Neural crest cell (in vitro differentiated cells): ENCODE results near the gene TMEM245. TPM values are rescaled to one million over a fixed set of nuclear protein-coding genes. Genes with fewer than 3 reads are reported as not detected.

ENCODE experiments used
- DNase-seq: peaks from one replicate; pipeline ENCODE4 v3.0.0; 2021; ENCODE audit warnings: low read depth, mixed read lengths, low spot score
- H3K27ac Mint-ChIP-seq: one replicate; pipeline ENCODE4 v1.8.0; 2021; ENCODE audit warnings: mild to moderate bottlenecking, mixed read lengths; ENCODE audit not compliant: unreplicated experiment
- H3K27me3 Mint-ChIP-seq: 2 replicates; pipeline ENCODE4 v1.8.0; 2021; ENCODE audit warnings: low read depth, mild to moderate bottlenecking, mixed read lengths
- H3K36me3 Mint-ChIP-seq: 2 replicates; pipeline ENCODE4 v1.8.0; 2021; ENCODE audit warnings: low read depth, mild to moderate bottlenecking, mixed read lengths
- H3K4me1 Mint-ChIP-seq: 2 replicates; pipeline ENCODE4 v1.8.0; 2021; ENCODE audit warnings: mixed read lengths
- H3K4me3 Mint-ChIP-seq: one replicate; pipeline ENCODE4 v1.8.0; 2021; ENCODE audit warnings: mild to moderate bottlenecking, mixed read lengths
- H3K9me3 Mint-ChIP-seq: 2 replicates; pipeline ENCODE4 v1.8.0; 2021; ENCODE audit warnings: mixed read lengths
- total RNA-seq: library from RNA; stranded (reverse); gene quantifications from 2 replicates; pipeline ENCODE4 v1.2.1, GENCODE V29; 2021
- TF ChIP-seq, protein P1 (sequence below): fragments of 200-600 bp; sonication (generic); conservative IDR thresholded peaks from 2 replicates; pipeline ENCODE4 v1.5.0; 2021; ENCODE audit warnings: antibody characterized with exemption, mild to moderate bottlenecking

Gene TMEM245
- total RNA-seq, 1 donor from 2014 or later, result 38.7 TPM

DNA sequence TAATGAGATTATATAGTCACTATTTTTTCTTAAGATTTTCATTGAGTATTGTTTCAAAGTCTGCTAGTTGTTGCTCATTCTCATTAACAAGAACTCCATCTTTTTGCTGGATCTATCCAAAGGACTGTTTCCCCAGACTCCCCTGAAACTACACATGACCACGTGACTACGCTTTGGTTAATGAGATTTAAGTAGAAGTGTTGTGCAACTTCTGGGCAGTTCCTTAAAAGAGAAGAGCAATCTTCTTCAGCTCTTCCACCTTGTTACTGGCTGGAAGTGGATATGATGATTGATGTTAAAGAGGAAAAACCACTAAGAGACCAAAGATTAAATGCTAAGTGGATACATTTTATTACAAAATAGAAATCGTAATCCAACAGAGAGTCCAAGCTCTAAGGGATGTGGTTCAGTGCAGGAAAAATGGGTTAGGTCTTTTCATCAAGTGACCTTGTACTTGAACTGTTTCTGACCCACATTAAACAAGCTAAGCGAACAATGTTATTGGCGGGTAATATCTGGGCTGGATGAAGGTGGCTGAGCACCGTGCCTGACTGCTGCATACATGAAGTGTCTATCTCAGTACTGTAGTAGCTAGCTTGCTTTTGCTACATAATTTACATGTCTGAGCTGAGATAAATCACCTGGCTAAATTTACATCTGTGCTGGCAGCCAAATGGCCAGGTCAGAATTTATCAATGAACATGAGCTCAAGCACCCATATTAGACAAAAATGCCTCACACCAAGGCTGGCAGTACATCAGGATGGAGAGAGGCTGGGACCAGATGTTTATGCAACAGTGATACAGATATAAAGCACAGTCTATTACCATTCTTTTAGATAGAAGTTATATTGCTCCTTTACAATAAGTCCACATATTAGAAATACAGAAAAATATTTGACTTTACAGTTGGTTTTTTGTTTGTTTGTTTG, 98.9 kb downstream of the TMEM245 start:
- Mint-ChIP-seq H3K9me3 (no peaks in the 10 kb centered on the region), H3K27ac (no peak overlapping the region), H3K36me3 (peaks cover 10% of the 10 kb centered on the region), H3K27me3 (no peaks in the 10 kb centered on the region), H3K4me3 (no peak overlapping the region), H3K4me1 (peaks cover 12% of the 10 kb centered on the region)
- TF ChIP-seq, protein P1, sequence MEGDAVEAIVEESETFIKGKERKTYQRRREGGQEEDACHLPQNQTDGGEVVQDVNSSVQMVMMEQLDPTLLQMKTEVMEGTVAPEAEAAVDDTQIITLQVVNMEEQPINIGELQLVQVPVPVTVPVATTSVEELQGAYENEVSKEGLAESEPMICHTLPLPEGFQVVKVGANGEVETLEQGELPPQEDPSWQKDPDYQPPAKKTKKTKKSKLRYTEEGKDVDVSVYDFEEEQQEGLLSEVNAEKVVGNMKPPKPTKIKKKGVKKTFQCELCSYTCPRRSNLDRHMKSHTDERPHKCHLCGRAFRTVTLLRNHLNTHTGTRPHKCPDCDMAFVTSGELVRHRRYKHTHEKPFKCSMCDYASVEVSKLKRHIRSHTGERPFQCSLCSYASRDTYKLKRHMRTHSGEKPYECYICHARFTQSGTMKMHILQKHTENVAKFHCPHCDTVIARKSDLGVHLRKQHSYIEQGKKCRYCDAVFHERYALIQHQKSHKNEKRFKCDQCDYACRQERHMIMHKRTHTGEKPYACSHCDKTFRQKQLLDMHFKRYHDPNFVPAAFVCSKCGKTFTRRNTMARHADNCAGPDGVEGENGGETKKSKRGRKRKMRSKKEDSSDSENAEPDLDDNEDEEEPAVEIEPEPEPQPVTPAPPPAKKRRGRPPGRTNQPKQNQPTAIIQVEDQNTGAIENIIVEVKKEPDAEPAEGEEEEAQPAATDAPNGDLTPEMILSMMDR, result no peak
- DNase-seq, result no peak

DNA sequence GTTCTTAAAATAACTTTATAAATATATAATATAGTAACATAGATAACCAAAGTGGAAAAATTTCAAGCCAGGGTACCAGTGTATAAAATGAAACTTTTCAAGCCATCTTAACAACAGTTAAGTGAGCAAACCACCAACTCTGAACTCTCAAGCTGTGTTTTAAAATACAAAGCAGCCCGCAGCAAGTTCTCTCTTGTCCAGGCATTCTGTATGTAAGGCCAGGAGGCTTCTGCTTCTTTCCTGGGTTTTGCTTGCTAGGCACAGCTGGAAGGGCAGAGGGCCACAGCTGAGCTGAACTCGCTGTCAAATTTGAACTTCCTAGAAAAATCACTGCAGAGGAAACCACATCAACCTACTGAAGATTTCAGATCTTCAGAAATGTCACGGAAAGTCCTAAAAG, 99.6 kb downstream of the TMEM245 start:
- no peak for DNase-seq
- Mint-ChIP-seq H3K27ac (no peak overlapping the region), H3K9me3 (no peaks in the 10 kb centered on the region), H3K36me3 (peaks cover 10% of the 10 kb centered on the region), H3K27me3 (no peaks in the 10 kb centered on the region), H3K4me1 (peaks cover 14% of the 10 kb centered on the region), H3K4me3 (no peak overlapping the region)
- TF ChIP-seq, protein P1, result no peak

DNA sequence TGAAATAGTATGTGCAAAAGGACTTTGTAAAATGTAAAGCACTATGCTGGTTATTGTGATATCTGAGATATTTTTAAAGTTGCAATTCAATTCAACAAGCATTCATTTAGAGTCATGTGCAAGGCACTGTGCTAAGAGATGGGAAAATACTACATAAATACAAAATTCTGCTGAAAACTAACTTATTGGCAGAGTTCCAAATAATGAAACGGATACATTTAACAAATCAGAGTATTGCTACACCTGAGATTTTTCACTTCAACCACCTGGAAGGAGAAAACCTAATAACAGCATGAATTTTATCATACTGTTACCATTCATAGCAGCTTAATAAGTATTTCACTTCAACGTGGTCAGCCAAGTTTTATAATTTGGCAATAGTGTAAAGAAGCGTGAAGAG, 100.3 kb downstream of the TMEM245 start:
- peaks cover 14% of the 10 kb centered on the region for H3K4me1 Mint-ChIP-seq
- no peak for DNase-seq
- TF ChIP-seq, protein P1, result no peak
- no peaks in the 10 kb centered on the region for H3K9me3 Mint-ChIP-seq
- H3K36me3 Mint-ChIP-seq, result peaks cover 10% of the 10 kb centered on the region
- no peak overlapping the region for H3K27ac Mint-ChIP-seq
- H3K4me3 Mint-ChIP-seq, result no peak overlapping the region
- H3K27me3 Mint-ChIP-seq, result no peaks in the 10 kb centered on the region

DNA sequence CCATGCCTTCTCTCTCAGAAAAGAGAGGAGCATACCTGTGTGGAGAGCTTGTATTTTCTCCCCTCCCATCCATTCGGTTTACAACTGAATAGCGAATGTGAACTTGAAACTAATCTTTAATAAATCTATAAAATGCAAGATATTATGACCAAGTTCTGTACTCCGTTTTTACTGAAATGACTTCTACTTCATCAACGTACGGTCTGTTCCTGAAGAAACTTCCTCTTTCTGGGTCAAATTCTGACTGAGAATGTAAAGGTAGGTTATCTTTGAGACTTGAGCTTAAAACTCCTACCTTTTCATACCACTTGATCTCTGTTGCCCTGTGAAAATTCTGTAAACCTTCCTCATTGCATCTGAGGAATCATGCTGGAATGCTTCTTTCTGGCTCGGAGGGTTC, 102.3 kb downstream of the TMEM245 start:
- no peak overlapping the region for H3K4me3 Mint-ChIP-seq
- no peak for DNase-seq
- no peaks in the 10 kb centered on the region for H3K27me3 Mint-ChIP-seq
- peaks cover 9% of the 10 kb centered on the region for H3K36me3 Mint-ChIP-seq
- no peaks in the 10 kb centered on the region for H3K9me3 Mint-ChIP-seq
- TF ChIP-seq, protein P1, result no peak
- peaks cover 24% of the 10 kb centered on the region for H3K4me1 Mint-ChIP-seq
- H3K27ac Mint-ChIP-seq, result no peak overlapping the region

DNA sequence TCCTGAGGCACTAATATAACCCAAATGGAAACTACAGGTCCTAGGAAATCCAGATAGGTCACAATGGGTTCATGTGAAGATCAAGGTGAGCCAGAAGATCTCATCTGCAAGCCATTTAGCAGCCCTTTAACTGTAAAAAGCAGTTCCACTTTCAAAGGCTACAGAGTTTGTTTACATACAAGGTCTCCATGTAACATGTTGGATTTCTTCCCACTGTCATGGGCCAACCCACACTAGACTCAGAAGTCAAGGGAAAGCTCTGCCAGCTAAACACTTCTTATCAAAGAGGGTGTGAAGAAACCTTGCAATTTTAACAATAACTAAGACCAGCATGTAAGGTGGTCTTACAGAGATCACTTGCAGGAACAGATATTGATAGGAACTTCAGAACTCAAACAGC, 102.7 kb downstream of the TMEM245 start:
- DNase-seq, result no peak
- Mint-ChIP-seq H3K27ac (no peak overlapping the region), H3K4me3 (no peak overlapping the region), H3K36me3 (peaks cover 9% of the 10 kb centered on the region), H3K27me3 (no peaks in the 10 kb centered on the region), H3K4me1 (peaks cover 29% of the 10 kb centered on the region), H3K9me3 (no peaks in the 10 kb centered on the region)
- TF ChIP-seq, protein P1, result no peak
